GM18861 (cell line): ENCODE data around the gene SESN3.
"Not testable (repeated sequence)": the region's sequence is repeated elsewhere in the genome, so short reads cannot be mapped to it uniquely, and the experiment has no call there.

Source experiments
- ATAC-seq: cut with Tn5 transposase; IDR thresholded peaks from one replicate; pipeline ENCODE4 v1.9.1; 2021; ENCODE audit not compliant: unreplicated experiment

SESN3 gene

DNA sequence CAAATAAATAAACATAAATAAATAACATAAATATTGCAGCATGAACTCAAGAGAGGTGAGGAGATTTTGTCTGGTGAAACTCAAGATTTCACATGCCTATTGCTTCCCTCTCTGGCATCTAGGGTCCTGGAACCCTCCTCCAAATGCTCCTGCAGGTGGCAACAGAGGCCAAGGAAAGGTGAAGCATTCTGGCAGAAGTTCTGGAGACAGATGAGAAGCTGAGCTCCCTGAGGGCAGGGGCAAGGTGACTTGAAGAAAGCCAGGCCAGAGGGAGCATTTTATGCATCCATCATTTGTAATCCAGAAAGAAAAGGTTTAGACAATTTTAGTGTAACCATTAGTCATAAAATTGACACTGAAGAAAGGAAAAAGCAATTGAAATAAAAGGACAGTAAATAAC lies 76.5 kb downstream of the SESN3 start:
- peak; percentile 26 for ATAC-seq

GRCh38 chr11:95153857-95154246 lies 77.2 kb downstream of the SESN3 start:
- ATAC-seq = no peak

GRCh38 chr11:95152876-95153856 lies 77.8 kb downstream of the SESN3 start:
- no peak for ATAC-seq

- peak; percentile 78 for ATAC-seq
Observed at GRCh38 chr11:95150956-95151684, 79.9 kb downstream of the SESN3 start.

- no peak for ATAC-seq
Observed at GRCh38 chr11:95149651-95150364, 81.2 kb downstream of the SESN3 start.

GRCh38 chr11:95148938-95149337 lies 82.1 kb downstream of the SESN3 start:
- no peak for ATAC-seq

- ATAC-seq = no peak
Observed at GRCh38 chr11:95148406-95148805, 82.6 kb downstream of the SESN3 start.

DNA sequence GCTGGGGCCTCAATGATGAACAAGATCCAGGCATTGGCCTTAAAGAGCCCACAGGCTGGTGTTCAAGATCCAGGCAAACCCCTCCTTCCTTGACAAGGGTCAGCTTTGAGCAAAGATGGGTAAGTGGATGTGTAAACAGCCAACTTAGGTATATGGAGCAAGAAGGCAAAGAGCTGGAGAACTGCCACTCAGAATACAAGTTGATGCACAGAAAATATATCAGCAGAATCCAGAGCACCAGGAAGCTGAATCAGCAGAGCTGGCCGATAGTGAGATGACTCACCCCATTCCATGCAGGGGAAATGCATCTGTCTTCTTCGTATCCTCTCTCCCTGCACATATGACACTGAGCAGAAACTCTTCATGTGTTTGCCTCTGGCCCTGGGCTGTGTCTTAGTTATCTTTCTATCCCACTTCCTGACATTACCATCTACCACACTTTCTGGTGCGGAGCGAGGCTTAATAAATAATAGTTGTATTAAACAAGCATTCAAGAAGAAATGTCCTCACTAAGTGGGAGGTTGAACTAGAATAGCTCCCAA lies 83.6 kb downstream of the SESN3 start:
- no peak for ATAC-seq

DNA sequence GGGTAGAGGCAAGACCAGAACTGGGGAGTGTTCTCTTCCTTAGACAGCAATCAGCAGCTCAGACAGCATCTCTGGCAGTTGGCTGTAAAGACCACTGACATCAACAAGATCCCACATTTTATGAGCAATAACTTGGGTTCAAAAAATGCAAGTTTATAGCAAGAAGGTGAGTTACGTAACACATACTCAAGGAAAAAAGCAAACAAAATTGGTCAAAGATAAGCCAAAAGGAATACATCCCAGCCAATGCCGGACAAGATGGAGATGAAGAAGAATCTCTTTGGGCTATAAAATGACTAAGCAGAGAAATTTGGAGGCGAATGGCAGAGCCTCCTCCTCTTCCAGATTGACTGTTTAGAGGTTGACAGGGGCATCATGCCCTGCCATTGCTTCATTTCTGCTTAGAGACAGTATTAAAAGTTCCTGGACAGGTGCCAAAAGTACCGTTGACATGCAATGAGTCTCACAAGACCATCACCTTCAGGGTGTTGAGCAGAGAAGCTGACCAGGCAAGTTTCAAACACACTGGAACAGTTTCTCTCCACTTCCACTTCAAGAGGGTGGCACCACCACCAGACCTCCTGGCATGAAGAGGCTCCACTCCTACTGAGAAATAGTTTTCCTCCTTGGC lies 85.5 kb downstream of the SESN3 start:
- no peak for ATAC-seq

- no peak for ATAC-seq
Observed at GRCh38 chr11:95144313-95145235, 86.4 kb downstream of the SESN3 start.

DNA sequence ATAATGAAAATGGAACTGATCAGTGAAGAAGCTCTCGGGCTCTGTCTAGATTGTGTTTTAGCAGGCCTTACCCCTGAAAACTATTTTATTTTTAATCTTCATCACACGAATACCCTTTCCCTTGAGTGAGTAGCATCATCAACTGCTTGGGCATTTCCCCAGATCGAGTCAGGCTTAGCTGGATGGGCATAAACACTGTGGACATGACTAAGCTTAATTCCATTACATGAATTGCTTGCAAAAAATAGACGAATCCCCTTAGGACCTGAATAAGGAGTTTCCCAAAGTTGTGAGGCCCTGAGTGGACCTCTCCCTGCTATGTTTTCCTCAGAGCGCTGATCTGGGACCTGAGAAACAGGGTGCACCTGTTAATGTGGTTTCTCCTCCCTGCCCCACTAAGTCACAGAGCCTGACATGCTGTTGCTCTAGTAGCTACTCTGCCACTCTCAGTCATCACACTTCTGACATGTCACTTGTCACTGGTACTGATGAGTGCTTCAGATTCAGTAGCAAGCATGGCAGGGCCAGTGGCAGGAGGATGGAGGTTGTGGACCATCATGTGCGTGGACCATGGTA lies 87.8 kb downstream of the SESN3 start:
- ATAC-seq = no peak

GRCh38 chr11:95142431-95142830 lies 88.6 kb downstream of the SESN3 start:
- ATAC-seq = no peak

GRCh38 chr11:95140397-95141033 lies 90.5 kb downstream of the SESN3 start:
- no peak for ATAC-seq

DNA sequence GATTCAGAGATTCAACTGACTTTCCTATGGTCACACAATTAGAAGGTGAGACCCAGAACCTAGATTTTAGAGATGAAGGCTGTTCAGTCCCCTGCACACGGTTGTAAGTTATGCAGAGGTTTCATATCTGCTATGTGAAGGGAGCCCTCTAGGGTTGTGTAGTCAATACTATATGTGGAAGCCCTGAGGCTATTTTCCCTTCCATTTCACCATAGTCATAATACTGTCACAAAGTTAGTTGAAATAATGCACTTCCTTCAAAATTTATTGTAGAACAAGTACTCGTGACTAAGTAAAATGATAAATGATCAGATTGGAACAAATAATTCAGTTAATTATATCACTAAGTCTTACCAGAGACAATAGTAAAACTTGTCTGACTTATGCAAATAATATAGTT lies 92.6 kb downstream of the SESN3 start:
- peak; percentile 92 for ATAC-seq

DNA sequence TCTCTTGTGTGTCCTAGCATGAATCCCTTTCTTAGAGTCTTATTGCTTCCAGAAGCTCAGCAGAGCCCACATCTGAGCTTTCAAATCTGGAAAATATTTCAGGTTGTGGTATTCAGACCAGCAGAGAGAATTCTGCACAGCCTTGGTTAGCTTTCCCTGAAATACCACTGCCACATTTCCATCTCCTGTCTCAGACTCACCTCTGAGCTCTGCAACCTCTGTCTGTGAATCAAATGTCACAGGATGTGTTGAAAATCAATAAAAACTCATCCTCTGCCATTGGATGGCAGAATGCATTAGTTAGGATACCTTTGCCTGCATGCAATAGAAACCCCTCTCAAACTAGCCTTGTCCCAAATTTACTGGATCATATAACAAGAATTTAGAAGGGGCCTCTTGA lies 93.7 kb downstream of the SESN3 start:
- no peak for ATAC-seq

DNA sequence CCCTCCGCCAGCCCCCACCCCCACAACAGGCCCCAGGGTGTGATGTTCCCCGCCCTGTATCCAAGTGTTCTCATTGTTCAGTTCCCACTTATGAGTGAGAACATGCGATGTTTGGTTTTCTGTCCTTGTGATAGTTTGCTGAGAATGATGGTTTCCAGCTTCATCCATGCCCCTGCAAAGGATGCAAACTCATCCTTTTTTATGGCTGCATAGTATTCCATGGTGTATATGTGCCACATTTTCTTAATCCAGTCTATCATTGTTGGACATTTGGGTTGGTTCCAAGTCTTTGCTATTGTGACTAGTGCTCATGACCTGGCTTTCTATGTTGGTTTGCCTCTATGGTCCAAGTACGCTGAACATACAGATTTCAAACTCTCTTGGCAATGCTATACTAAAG lies 94.3 kb downstream of the SESN3 start:
- not testable (repeated sequence) for ATAC-seq

DNA sequence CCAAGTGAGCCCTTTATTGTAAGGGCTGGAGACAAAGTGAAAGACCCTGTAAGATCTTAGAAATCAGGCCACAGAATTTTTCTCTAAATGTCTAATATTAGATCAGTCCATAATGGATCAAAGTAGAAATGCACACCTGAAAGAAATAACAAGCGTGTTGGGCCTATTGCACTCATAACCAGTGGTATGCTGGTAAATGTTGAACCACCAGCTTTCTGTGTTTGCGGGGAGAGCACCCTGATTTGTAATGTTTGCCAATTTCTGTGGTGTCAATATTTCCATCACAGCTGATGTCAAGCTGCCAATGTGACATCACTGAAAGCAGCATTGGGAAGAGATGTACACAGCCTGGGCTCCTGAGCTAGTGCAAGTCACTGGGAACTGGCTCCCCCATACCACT lies 95.1 kb downstream of the SESN3 start:
- ATAC-seq = no peak

GRCh38 chr11:95135155-95135554 lies 95.8 kb downstream of the SESN3 start:
- no peak for ATAC-seq

DNA sequence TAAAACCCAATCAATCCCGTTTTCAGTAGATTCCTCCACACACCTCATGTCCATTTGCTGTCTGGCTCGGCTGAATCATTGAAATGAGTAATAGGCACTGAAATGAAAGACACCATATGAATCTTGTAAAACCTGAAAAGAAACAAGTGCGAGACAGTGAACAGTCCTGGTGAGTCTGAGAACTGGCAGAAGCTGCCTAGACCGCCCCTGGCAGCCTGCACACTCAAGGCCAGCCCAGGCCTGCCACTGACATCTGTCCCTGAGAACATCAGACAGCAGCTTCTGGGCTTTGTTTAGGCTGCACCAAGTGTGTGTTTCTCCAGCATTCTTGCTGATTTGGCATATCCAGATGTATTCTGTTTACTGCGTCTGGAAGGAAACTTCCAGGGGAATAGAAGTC lies 96.5 kb downstream of the SESN3 start:
- ATAC-seq = no peak
